GM12864 (cell line): ENCODE results near the gene SYMPK.
"Not testable (repeated sequence)": the region's sequence is repeated elsewhere in the genome, so short reads cannot be mapped to it uniquely, and the experiment has no call there.

Experiments used
- DNase-seq: peaks from one replicate; pipeline ENCODE4 v3.0.0-alpha.2; 2011; ENCODE audit warnings: low read depth
- H3K4me3 ChIP-seq: 2 replicates; pipeline ENCODE4 v1.5.1; 2011; ENCODE audit warnings: mild to moderate bottlenecking, low read depth, low read length, control low read depth
- TF ChIP-seq, protein P1 (sequence below): IDR thresholded peaks from 2 replicates; pipeline ENCODE4 v1.5.1; 2011; ENCODE audit warnings: low read depth, mild to moderate bottlenecking, moderate library complexity, low read length, control low read depth, inconsistent platforms; ENCODE audit errors: missing control alignments

Gene SYMPK

DNA sequence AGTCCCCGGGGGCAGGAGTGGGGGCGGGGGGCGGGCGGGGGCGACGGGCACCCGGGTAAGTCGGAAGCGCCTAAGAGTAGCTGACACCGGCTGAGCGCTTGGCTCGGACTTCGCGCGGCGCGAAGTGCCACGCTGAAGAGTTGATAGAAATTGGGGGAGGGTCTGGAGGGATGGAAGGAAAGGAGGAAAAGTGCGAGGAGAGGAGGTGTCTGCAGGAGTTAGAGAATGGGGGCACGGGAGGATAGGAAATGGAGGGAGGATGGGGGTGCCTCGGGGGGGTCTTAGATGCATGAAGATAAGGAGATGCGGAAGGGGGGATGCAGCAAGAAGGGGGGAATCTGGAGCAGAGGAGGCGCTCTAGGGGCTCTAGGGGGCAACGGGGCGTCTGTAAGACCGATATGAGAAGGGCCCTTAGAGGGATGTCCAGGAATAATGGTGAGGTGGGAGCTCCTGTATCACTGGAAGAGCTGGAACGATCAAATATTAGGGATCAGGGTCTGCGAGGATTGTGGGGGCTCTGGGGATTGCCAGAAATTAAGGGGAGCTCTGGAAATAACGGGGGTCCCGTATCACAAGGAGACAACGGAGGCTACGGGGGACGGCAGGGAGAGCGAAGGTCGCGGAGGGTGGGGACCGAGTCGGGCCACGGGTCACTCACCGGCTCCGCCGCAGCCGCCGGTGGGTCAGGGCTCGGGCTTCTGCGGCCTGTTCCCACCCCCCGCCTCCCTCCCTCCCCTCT is 39.1 kb upstream of the SYMPK start, which contains the start of gene MYPOP:
TSS of gene MYPOP (minus strand) at position 702 of the 739 bp plus-strand sequence. CDS start 840 bp downstream, outside the sequence.
- H3K4me3 ChIP-seq, result peak within 1 kb of the TSS; percentile 84
- TF ChIP-seq, protein P1, sequence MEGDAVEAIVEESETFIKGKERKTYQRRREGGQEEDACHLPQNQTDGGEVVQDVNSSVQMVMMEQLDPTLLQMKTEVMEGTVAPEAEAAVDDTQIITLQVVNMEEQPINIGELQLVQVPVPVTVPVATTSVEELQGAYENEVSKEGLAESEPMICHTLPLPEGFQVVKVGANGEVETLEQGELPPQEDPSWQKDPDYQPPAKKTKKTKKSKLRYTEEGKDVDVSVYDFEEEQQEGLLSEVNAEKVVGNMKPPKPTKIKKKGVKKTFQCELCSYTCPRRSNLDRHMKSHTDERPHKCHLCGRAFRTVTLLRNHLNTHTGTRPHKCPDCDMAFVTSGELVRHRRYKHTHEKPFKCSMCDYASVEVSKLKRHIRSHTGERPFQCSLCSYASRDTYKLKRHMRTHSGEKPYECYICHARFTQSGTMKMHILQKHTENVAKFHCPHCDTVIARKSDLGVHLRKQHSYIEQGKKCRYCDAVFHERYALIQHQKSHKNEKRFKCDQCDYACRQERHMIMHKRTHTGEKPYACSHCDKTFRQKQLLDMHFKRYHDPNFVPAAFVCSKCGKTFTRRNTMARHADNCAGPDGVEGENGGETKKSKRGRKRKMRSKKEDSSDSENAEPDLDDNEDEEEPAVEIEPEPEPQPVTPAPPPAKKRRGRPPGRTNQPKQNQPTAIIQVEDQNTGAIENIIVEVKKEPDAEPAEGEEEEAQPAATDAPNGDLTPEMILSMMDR, result peak; percentile 3
- DNase-seq, result no peak

DNA sequence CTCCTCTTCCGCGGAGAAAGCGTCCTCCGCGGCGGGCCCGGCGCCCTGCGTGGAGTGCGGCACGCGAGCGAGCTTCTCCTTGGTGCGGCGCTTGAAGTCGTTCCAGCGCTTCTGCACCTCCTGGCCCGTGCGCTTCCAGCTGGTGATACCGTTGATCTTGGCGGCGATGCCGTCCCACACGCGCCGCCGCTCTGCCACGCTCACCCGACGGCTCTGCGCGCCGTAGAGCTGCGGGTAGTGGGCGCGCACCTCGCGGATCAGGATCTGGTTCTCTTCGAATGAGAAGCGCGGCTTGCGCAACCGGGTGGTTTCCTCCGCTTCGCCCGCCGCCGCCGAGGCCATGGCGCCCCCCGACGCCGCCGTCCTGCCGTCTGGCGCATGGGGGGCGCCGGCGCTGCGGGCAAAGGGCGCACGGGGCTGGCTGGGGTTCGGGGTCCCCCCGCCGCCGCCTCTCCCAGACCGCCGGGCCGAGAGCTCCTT is 38.5 kb upstream of the SYMPK start:
- H3K4me3 ChIP-seq, result peak overlapping the region; percentile 84
- no peak for DNase-seq
- TF ChIP-seq, protein P1, result no peak

DNA sequence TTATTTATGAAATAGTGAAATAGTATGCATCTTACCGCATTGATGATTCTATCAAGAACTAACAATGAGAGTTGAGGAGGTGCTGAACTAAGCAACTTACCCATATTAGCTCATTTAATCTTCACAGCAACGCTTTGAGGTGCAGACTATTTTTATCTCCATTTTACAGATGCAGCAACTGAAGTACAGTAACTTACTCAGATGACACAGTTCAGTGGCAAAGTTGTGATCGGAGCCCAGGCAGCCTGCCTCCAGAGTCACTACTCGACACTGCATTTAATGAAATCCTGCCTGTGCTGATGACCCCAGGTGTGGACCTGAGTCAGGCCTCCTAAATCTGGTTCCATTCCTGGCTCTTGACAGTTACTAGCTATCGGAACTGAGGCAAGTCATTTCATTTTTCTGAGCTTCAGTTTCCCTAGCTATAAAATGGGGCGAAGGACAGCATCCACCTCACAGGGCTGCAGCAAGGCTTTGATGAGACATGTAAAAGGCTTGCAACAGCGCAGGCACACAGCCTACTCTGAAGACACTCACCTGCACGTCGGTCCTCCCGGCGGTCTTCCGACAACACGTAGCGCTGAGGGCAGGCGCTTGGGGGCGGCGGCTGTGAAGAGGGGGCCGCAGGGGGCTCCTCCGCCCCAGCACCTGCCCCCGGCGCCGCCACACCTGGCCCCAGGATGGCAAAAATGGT is 37.9 kb upstream of the SYMPK start:
- DNase-seq, result no peak
- TF ChIP-seq, protein P1, result no peak
- H3K4me3 ChIP-seq, result no peak overlapping the region

DNA sequence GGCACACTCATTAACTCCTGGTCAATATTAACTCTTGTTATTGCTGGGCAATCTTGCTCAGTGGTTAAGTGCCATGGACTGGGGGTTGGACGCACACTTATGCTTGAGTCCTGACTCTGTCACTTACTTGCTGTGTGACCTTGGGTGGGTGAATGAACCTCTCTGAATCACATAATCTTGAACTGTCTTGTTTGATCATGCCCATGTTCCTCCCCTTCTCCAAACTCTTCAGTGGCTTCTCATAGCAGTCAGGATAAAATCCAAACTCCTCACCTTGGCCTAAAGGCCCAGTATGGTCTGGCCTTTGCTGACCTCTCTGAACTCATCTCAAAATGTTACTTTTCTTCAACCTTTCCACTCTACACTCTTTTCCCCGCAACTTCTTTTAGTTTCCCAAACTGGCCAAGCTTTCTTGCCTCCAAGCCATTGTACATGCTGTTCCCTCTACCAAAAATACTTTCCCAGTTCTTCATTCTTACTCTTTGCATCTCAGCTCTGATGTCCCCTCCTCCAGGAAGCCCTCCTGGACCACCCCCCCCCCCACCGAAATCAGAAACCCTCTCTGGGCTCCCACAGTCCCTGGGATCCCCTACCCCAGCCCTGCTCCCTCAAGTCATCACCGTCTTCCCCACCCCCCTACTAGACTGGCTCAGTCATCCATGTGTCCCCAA is 37.1 kb upstream of the SYMPK start:
- TF ChIP-seq, protein P1, result no peak
- no peak overlapping the region for H3K4me3 ChIP-seq
- no peak for DNase-seq

DNA sequence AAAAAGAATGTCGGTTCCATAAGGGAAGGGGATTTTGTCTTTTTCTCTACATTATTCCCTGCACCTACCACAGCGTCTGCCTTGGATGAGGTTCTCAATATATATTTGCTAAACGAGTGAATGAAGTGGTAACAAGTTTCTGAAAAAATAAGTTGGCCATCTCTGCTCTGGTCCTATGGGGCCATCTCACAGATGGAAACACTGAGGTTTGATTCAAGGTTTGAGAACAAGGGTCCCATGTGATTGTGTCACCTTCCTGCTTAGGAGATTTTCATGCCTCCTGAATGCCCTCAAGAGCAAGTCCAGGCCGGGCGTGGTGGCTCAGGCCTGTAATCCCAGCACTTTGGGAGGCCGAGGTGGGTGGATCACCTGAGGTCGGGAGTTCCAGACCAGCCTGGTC is 36.3 kb upstream of the SYMPK start:
- no peak for DNase-seq
- H3K4me3 ChIP-seq, result no peak overlapping the region
- TF ChIP-seq, protein P1, result no peak

DNA sequence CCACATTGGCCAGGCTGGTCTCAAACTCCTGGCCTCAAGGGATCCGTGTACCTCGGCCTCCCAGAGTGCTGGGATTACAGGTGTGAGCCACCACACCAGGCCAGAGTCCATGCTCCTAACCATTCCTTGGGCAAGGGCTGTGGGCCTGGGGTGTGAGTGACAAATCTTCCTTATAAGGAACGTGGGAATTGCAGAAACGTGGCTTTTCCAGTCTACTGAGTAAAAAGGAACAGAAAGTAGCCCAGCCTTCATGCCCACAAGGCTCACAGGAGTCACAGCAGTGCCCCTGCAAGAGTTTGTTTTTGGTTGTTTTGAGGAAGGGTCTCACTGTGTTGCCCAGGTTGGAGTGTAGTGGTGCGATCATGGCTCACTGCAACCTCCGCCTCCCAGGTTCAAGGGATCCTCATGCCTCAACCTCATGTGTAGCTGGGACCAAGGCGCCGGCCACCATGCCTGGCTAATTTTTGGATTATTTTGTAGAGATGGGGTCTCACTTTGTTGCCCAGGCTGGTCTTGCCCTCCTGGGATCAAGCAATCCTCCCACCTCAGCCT is 34.4 kb upstream of the SYMPK start:
- no peak overlapping the region for H3K4me3 ChIP-seq
- TF ChIP-seq, protein P1, result no peak
- DNase-seq, result no peak

DNA sequence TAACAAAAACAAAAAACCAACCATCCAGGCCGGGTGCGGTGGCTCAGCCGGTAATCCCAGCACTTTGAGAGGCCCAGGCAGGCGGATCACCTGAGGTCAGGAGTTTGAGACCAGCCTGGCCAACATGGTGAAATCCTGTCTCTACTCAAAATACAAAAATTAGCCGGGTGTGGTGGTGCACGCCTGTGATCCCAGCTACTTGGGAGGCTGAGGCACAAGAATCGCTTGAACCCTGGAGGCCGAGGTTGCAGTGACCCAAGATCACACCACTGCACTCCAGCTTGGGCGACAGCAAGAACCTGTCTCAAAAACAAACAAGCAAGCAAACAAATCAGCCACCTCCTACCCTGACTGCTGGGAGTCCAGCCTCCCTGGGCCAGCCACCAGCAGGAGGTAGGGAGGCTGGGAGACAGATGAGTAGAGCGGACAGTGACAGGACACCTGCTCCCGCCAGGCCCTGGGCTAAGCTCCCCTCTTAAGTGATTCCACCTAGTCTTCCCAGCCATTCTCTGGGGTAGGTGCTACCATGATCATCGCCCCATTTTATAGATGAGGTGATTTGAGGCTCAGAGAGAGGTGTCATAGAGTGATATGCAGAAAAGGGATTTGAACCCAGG is 33.1 kb upstream of the SYMPK start:
- not testable (repeated sequence) for DNase-seq, H3K4me3 ChIP-seq
